NCI-H446 treated with DMSO at 0.1 percent for 48 hours (cell line): Measurements from ENCODE around the gene TAF8.

Experiments
- DNase-seq: peaks from one replicate; lab custom pipeline; 2025; lab: John Stamatoyannopoulos, UW

The TAF8 gene

GRCh38 chr6:42099340-42100028 is 49.2 kb downstream of the TAF8 start:
- DNase-seq, result no peak

DNA sequence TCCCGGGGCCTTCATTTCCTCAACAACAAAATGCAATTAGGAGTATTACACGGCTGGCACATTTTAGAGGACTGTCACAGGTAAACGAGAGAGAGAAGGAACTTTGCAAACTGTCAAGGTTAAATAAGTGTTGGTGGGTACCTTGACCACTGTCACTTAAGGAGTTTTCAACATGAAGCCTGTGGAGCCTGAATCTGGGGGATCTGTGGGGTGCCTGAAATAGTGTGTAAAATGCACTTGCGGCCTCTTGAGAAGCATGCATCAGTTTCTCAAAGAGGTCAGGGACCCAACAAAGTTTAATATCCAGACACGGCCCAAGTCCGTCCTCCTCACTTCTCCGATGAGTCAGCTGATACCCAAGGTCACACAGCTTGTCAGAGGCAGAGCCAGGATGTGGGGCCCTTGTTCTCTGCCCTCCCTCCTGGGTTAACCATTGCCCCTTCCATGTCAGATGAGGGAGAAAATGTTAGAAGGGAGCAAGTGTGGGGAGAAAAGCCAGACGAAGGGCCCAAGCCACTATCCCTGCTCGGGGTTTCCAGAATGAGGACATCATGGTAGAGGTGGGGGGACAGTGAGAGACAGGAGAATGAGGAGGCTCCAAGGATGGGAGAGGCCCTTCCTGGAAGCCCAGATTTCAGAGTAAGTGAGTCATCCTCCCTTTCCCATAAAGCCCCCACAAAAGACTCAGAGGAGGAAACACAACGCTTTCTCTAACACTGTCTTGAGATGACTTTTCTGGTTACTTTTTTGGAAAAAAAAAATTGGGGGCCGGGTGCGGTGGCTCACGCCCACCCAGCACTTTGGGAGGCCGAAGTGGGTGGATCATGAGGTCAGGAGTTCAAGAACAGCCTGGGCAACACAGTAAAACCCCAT is 49.9 kb downstream of the TAF8 start:
- no peak for DNase-seq

- no peak for DNase-seq
These were observed 50.9 kb downstream of the TAF8 start for GRCh38 chr6:42101186-42101657.

GRCh38 chr6:42103216-42103615 is 52.9 kb downstream of the TAF8 start:
- DNase-seq, result no peak

- DNase-seq, result no peak
These were observed 53.4 kb downstream of the TAF8 start for GRCh38 chr6:42103753-42104094.

GRCh38 chr6:42104095-42104803 is 53.9 kb downstream of the TAF8 start:
- DNase-seq, result no peak

DNA sequence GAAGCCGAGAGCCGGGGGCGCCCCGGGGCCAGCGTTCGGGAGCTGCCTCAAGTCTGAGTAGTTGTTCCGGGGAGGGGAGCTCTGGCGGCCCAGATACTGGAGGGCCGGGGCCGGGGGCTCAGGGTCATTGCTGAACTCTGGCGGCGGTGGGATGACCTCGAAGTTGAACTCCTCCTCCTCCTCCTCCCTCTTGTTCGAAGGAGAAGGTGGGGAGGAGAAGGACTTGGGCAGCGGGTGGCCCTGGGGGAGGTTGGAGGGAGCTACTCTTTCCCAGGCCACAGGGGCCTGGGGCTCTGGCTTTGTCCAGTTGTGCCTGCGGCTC is 54.4 kb downstream of the TAF8 start:
- DNase-seq, result no peak

GRCh38 chr6:42105156-42105648 is 54.9 kb downstream of the TAF8 start:
- DNase-seq, result no peak

GRCh38 chr6:42105709-42106108 is 55.4 kb downstream of the TAF8 start:
- no peak for DNase-seq

DNA sequence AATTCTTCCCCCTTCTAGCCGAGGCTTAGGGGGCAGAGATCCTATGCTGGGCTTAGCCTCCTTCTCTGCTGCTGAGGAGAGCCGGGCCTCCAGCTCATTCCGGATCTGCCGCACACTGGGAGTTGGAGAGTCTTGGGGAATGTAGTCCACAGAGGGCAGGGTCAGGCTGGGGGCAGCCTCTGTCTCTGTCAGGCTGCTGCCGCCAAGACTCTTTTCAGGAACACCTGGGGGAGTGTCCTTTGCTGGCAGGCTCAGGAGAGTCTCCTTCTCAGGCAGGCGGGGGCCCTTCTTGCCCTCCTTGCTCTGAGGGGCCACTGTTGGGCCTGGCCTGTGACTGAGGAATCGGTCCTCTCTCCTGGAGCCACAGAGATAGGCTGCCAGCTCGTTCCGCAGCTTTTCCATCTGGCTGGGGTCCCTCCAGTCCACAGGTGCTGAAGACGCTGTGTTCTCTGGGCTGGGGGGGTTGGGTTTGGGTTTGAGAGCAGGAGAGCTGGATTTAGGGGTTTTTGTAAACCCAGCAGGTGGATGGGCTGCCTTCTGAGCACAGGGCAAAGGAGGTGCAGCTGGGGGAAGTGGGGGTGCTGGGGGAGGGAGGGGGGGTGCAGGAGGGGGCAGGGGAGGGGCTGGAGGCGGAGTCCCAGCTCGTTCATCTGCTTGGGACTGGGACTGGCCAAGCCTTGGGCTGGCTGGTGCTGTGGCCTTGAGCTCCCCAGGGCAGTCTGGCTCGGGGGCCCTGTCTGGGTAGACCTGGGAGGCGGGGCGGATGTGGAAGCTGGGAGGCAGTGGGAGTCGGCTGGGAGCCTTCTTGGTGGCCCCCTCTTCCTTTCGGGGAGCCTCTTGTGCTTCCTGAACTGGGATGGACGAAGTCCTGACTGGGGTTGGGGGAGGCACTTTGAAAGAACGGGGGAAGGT is 56.0 kb downstream of the TAF8 start:
- DNase-seq, result no peak

DNA sequence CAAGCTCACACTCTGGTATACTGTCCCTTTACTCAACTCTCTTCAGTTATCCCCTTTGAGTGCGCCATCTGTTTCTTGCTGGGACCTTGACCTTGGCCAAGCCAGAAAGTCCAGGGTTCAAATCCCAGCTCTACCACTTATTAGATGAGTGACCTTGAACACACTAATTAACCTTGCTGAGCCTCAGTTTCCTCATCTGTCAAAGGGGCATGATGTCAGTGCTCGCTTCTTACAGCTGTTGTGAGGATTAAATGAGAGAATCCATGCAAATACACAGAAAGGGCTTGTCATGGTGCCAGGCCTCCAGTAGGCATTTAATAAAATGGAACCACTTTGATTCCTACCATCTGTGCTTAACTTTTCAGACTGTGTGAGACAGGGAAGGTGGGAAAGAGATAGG is 57.7 kb downstream of the TAF8 start:
- DNase-seq, result no peak

GRCh38 chr6:42110683-42111082 is 60.4 kb downstream of the TAF8 start:
- DNase-seq, result no peak

DNA sequence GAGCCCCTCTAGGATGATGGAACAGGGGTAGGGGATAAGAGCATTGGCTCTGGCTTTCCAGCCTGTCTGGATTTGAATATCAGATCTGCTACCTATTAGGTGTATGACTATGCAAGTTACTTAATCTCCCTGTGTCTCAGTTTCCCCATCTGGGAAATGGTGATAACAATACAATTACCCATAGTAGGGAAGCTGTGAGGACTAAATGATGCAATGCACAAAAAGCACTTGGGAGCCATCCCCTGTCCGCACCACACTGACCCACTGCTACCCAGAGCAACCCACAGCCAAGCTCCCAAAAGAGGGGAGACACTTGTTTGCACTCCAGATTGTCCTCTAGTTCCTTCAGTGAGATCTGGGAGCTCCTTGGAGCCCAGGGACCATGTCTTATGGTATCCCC is 62.0 kb downstream of the TAF8 start:
- no peak for DNase-seq

- no peak for DNase-seq
These were observed 63.8 kb downstream of the TAF8 start for GRCh38 chr6:42113936-42114636.

DNA sequence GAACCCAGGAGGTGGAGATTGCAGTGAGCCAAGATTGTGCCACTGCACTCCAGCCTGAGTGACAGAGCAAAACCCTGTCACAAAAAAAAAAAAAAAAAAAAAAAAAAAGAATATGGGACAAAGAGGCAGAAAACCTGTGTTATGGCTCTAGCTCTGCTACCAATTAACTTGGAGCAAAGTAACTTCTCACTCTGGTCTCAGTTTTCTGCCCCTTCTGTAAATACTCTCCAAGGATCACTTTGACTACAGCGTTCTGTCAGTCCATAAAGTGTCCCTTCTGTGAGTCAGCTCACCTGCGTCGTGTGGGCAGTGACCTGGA is 67.5 kb downstream of the TAF8 start:
- no peak for DNase-seq

DNA sequence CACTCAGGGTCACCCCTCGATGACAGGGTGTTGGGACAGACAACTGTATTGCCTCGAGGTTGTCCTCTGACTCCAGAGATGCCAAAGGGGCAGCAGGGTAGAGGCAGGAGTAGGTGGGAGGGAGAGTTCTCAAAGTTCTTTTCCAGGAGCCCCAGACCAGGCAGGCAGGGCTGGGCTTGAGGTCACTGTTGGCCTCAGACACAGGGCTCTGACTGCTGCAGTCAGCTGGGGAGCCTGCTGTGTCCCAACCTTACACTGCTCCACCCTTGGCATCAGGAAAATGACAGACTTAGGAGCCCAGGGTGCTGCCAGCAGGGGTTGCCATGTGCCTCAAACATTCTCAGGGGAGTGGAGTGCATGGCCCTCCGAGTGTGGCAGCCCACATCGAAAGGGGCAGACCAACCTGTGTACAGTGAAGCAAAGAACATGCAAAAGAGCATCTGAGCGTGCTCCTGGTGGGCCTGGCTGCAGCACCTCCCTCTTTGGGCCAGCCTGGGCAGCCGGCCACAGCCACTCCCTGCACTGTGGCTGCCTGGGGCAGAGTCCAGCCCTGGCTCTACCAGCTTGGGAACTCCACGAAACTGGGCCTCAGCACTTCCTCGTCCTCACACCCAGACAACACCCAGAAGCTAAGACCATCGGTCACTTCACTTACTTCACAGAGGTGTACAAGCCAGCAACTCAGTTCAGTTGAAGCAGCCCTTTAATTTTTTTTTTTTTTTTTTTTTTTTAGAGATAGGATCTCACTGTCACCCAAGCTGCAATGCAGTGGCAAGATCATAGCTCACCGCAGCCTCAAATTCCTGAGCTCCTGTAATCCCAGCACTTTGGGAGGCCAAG is 68.1 kb downstream of the TAF8 start:
- no peak for DNase-seq

DNA sequence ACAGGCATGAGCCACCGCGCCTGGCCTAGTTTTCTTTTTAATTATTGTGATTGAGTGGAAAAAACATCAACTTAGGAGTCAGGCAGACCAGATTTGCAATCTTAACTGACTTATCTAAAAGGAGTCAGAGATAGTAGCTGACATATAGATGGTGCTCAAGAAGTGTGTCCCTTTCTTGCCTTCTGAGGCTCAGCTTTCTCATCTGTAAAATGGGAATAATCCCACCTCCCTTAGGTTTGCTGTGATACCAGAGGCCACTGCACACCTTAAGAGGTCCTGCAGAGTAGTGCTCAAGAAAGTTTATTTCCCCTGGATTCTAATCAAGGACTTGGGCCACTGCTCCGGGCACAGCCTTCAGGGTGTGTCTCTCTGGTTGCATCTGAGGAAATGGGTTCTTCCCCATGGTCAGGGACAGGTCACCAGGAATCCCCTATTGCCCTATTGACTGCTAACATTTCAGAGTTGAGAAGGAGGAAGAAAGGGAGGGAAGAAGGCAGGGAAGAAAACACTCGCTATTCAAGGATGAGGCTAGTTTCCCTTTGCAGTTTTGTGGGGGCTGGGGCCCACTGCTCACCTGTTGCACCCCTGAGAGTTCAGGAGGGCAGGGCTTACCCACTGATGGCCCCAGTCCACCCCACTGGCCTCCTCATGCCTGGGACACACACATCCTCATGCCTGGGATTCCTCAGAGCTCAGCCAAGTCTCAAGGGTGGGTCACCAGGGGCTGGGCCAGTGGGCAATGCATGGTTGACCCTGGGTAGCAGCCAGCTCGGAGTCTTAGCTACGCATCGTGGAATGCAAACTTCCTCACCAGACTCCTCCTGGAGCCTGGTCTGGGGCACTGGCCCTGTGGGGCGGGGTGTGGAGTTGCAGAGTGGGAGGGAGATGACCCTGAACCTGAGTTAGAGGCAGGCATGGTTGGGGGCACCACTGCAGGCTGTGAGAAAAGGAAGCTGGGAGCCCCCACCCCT is 70.9 kb downstream of the TAF8 start:
- DNase-seq, result no peak

DNA sequence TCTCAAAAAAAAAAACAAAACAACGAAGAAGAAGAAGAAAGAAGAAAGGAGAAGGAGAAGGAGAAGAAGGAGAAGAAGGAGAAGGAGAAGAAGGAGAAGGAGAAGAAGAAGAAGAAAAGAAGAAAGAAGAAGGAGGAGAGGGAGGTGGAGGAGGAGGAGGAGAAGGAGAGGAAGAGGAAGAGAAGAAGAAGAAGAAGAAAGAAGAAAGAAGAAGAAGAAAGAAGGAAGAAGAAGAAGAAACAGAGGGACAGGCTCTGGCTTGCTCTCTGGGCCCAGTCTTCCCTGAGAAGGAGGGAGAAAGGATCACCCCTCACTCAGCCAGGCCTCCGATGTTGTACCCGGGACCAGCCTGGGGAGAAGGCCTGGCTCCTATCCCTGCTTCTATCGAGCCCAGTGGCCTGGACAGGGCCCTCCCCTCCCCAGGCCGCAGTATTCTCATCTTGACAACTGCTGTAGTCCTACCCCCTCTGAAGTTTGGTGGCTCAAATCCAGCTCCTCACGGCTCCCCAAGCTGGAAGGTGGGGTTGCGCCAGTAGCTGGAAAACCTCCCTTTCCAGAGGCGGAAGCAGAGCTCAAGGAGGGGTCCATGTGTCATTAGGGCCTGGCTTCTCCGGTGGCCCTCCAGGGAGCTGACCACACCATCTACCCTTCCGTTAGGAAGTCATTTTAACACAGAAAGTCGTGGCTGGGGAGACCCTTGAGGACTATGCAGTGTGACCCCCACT is 73.2 kb downstream of the TAF8 start:
- DNase-seq, result no peak
